HPDE6-E6E7 (cell line): Measurements from ENCODE around the gene RBBP8.
"Not testable (repeated sequence)": the region's sequence is repeated elsewhere in the genome, so short reads cannot be mapped to it uniquely, and the experiment has no call there.

Experiments used
- DNase-seq: peaks from one replicate; pipeline ENCODE4 v3.0.0; 2011; ENCODE audit warnings: missing footprints; ENCODE audit errors: extremely low spot score

The RBBP8 gene

DNA sequence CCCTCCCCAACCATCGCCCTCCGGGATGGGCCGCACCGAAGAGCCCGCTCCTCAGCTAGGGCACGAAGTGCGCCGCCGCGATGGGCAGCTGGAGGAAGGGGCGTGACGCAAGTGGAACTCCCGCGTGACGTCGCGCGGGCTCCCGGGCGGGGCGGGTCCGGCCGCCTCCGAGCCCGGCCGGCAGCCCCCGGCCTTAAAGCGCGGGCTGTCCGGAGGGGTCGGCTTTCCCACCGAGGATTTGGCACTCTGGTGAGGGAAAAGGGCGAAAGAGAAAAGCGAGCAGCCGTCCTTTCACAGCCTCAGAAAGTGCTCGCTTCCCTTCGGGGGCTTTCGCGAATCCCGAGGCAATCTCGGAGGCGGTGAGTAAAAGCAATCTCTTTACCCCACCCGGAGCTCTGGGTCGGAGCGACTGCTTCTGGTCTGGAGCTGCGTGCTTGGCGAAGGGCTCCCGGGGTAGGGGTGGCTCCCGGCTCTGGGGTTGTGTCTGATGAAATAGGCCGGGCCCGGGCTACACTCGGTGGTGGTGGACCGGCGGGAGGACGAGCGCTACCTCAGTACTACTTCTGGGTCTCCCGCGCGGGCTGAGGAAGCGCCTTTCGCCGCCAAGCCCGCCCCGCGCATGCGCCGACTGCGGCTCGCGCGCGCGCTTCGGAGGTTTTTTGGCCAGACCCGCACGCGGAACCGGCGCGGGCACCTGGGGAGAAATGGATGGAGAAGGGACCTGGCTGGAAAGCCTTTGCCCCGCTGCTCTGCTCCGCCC lies at the start of gene RBBP8:
Gene RBBP8, plus strand, starts transcription at position 123 of the 760 bp plus-strand sequence. CDS start 3,524 bp downstream, outside the sequence.
- peak; percentile 50 for DNase-seq

DNA sequence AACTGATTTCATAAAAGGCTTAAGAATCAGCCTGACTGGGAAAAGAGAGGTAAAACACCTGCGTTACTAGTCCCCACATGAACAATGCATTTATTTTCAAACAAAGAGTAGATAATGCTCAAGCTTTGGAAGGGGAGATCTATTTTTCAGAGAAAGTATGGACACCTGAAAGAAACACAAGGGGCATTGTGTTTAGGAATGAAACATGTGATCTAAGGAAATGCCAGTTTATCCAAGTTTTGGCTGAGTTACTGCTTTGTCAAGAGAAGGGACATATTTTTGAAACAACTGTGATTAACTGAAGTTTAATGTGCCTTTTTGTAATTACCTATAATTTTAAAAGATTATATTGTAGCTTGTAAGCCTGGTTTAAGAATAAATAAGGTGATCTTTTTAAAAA lies 49.3 kb upstream of the RBBP8 start:
- DNase-seq, result no peak

DNA sequence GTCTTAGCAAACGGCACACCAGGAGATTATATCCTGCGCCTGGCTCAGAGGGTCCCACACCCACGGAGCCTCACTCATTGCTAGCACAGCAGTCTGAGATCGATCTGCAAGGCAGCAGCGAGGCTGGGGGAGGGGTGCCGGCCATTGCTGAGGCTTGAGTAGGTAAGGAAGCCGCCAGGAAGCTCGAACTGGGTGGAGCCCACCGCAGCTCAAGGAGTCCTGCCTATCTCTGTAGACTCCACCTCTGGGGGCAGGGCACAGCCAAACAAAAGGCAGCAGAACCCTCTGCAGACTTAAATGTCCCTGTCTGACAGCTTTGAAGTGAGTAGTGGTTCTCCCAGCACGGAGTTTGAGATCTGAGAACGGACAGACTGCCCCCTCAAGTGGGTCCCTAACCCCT lies 47.4 kb upstream of the RBBP8 start:
- not testable (repeated sequence) for DNase-seq

DNA sequence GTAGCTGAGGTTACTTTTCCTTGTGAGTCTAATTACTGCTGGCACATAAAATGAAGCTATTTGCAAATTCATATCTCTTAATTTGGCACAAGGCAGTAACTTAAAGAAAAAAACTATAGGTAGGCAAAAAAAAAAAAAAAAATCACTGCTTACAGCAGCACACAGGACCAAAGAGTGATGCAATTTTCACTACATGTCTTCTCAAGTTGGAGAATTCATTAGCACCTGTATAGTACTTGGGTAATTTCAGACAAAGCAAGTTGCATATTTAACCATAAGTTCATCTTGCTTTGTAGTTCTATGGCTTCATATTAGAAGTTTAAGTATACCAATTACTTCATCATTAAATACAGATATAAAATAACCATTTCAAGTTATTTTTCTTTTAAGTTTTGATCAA lies 33.7 kb upstream of the RBBP8 start:
- DNase-seq, result no peak

DNA sequence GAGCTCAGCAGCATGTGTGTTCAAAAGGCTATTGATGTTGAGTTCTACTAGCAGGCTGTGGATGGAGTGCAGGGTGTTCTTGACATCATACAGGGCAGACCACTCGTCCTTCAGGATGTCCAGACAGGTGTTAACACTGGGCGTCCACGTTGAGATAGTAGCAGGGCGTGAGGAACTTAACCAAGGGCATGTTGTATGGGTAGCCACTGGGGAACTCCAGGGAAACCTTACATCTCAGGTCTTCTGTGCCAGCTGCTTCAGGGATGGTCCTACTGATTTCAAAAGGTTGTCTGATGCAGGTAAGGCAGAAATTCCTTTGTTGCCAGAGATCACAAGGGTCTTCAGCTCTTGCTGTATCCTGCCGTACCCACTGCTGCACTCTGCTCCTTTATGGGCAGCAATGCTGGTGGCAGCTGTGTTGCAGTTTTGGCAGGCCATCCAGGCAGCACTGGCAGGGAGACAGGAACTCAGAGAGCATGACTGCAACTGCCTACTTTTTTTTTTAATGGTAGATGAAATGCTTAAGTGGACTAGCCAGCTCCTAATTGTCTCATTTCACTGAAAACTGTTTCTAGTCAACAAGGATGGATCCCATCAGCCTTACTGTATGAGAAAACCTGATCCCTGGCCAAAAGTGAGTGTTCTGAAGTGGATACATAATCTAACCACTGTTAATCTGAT lies 32.4 kb upstream of the RBBP8 start:
- DNase-seq, result no peak

DNA sequence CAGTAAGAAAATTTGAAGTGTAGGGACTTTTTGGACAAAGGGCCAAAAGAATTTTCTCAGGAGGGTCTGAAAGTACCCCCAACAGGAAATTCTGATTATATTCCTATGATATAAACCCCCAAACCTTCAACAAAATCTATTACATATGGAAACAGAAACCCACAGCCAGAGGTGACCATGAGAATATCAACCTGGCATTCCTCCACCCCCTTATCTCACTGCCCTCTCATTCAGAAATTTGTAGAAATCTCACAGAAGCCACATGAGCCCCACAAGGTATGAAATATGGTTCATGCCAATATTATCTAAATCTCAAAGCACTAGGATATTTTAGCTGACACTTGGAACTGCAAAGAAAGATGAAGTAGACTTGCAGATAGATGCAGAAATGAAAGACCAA lies 31.0 kb upstream of the RBBP8 start:
- DNase-seq, result no peak

DNA sequence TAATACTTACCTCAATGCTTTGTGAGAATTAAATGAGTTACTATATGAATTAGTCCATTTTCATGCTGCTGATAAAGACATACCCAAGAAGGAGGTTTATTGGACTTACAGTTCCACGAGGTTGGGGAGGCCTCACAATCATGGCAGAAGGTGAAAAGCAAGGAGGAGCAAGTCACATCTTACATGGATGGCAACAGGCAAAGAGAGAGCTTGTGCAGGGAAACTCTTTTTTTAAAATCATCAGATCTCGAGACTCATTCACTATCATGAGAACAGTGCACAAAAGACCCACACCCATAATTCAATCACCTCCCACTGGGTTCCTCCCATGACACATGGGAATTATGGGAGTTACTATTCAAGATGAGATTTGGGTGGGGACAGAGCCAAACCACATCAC lies 29.9 kb upstream of the RBBP8 start:
- DNase-seq, result not testable (repeated sequence)

DNA sequence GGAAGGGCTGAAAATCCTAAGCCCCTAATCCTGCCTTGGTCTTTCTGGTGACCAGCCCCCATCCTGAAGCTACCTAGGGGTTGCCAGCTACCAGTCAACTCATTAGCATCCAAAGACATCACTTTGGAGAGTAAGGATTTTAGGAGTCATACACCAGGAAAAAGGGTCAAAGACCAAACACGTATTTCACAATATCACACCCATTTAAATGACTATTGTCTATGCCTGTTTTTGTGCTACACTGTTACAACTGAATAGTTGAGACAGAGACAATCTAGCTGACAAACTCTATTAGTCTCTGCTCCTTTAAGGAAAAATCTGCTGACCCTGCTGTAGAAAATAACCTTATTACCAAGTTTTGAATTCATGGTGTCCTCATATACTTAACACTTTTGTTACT lies 21.0 kb upstream of the RBBP8 start:
- no peak for DNase-seq

DNA sequence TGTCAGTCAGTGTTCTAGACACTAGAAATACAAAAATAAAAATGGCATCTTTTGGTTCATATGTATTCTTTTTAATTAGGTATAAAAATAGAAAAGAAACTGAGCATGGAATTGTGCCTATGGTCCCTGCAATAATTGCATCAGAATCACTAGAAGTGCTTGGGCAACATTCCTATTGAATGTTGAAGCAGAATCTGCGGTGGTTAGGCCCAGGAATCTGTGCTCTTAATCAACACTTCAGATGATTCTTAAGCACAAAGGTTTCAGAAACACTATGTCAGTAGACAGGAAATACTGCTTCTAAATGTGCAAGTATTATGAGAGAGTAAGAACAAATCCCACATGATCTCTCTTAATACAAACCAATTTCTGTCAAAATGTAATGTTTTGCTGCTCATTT lies 20.3 kb upstream of the RBBP8 start:
- DNase-seq, result peak; percentile 31

DNA sequence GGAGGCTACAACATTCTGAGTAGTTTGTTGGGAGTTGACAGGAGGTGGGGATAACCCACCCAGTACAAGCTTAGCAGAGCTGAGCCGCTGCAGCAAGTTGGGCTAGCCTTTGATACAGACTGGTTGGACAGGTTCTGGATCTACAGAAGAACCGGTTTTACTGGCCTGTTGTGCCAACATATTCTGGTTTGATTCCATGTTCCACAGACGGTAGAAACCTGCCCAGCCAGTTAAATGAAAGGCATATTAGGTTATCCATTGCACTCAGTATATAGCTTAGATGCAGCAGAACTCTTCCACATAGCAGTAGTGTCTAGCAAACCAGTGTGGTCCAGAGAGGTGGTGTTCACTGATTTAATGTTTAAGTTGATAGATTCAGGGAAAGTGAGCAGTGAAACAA lies 19.3 kb upstream of the RBBP8 start:
- peak; percentile 77 for DNase-seq

DNA sequence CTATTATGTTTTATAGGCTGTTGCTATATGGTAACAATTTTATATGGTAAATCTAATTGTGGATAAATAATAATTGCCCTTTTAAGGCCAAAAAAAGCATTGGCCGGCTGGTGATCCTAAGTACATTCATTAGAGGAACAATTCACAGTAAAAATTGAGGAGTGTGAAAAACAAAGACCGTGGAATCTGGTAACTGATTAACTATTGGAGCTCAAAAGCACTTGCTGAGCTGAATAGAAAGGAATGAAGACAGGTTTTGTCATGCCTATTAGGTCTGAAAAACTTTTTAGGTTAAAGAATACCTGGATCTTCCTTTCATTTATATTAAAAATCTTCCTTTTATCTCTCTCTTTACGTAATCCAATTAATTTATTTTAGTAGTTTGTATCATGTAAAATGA lies 18.5 kb upstream of the RBBP8 start:
- peak; percentile 19 for DNase-seq

DNA sequence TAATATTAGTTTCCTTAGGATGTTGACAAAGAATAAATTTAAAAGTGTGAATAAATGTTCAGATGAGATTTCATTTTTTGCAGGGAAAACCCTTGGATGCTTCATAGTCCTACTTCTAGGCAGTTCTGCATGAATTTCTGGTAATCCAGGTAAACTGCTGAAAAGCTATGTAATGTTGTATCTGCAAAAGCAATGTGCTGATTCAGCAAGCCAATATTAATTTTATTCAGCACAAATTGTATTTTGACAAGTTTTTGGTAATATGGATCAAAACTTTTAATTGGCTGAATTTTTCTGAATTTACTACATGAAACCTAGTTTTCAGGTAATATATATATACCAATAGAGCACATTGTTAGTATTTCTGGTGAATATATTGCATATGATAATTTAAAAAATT lies 17.8 kb upstream of the RBBP8 start:
- no peak for DNase-seq

DNA sequence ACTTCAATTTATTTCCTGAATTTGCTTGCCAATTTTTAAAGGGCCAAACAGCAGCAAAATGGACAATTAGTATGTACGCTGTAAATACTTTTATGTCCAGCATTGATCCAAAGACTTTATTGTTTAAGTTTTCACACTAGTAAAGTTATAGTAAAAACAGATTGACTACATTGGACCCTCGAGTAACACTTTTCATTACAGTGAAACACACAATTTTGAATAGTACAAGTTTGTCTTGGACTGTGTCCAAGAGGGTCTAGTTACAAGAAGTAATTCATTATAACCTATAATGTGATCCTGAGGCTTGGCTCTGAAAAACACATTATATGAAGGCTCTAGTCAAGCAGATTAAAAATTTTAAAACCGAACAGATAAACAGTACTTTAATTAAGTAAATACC lies 11.4 kb upstream of the RBBP8 start:
- no peak for DNase-seq

DNA sequence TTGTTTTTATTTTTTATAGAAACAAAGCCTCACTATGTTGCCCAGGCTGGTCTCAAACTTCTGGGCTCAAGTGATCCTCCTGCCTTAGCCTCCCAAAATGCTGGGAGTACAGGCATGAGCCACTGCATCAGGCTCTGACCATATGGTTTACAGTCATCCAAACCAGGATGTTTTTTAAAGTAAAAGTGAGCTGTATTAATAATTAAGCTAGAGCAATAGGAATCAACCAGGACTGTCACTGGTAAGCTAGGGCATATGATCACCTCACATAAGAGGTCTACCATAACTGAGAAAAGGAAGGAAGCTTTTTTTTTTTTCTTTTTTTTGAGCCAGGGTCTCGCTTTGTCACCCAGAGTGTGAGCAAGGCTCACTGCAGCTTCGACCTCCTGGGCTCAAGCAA lies 8.5 kb upstream of the RBBP8 start:
- no peak for DNase-seq

DNA sequence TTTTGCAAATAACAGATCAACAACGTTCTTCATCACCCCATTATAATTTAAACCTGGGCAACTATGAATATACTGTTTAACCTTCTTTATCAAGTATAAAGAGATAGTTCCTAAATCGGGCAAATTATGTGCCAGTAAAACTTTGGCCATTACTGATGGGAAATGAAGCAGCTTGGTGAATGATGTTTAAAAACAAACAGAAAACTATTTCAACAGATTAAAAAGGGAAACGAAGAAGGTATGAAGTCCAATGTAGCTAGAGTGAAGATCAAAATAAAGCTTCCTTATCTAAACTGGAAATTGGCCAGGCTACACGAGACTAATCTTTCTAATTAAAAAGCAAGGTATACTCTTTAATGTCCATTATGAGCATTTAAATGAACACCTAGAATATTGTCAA lies 6.7 kb upstream of the RBBP8 start:
- DNase-seq, result no peak

DNA sequence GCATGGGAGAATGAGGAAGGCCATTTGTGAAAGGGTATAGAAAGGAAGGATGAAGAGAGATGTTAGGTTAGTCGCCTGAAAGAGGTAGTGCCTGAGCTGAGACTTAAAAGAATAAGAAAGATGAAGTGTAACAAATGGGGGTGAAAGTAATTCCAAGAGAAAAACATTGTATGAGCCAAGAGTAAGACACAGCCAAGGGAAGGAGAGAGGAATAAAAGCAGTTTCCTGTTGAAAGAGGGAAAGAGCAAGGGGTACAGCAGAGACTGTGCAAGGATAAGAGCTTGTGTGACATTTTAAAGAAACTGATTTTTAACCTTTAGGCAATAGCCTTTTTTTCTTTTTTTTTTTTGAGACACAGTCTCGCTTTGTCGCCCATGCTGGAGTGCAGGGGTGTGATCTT lies 4.8 kb upstream of the RBBP8 start:
- no peak for DNase-seq

DNA sequence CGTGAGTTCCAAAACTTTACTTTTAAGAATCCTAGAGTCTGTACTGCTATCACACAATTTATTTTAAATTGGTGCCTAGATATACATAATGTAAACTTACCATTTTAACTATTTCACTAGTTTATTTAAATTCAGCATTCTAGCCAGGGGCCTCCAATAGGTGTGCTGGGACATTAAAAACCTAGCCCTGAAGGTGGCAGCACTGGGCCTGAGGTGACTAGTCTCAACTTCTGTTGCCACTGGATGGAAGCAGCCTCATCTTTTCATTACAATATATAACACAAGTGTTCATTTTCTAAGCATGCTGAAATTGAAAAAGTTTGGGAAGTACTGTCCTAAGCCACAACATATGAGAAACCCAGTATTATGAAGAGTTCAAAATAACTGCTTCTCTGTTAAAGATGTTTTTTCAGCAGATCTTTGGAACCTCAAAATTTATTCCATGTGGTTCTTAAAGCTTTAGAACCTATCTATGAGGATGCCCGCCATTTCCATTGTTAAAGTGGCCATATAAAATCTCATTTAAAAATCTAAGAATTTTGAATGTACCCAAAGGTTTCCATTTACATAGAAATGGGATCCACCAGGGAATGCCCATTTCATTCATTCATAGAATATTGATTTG lies 2.9 kb upstream of the RBBP8 start:
- peak; percentile 50 for DNase-seq

DNA sequence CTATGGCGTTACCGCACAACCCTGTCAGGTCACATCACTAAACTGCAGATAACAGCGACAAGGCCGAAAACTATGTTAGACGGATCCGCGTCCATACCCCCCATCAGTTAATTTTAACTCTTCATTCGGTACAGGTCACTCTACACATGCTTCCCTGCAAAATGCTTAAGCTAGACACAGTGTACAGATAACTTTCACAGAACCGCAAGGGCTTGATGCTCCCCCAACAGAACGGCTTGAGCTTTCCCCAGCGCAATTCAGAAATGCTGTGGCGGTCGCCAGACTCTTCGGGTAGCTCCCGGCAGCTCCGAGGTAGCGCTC lies 283 bp upstream of the RBBP8 start:
- peak; percentile 8 for DNase-seq

DNA sequence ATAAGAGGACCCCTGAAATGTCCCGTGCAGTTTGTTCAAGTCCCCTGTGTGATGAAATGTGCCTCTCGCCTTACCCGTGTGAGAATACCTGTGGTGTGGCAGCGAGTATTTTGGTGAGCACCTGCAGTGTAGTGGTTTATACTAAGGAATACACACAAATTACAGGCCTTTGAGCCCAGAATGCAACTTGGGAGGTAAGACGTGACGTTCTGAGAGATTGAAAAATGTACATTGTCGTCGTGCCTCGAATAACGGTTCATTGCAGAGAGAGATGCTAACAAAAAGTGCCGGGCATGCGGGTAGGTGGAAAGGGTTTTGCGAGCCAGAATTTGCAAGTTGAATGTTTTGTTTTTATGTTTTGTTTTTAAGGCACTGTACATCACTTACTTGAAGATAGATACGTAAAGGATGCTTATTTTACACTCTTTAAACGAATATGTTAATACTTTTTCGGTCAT lies 867 bp downstream of the RBBP8 start:
- DNase-seq, result no peak

DNA sequence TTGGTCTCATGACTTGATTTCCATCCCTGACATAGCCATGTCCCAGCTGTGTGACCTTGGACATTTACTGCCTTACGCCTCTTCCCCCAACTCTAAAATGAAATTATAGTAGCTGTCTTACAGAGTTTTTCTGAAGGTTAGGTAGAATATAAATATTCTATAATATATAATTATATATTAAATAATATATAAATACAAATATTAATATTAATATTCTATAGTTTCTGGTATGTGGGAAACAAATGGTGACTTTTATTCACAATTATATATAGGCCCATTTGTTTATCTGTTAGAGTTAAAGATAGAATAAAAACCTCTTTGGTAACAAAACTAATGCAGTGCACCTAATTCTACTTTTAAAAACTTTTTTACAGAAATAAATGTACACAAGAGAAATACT lies 1.7 kb downstream of the RBBP8 start:
- no peak for DNase-seq

DNA sequence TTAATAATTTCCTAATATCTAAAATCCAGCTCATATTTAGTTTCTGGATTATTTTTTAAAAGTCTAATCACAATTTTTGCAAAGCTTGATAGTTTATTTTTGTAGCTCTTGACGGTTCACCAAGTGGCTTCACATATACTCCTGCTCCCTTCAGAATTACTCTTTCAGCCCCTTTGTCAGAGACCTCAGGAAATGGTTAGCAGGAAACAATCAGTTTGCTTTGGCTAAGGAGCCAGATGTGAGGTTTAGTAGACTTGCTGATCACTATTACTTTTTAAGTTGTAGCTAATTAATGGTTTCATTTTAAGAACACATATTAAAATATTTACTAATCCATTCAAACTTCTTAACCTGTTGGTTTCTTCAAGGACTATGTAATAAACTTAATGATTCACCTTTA lies 2.3 kb downstream of the RBBP8 start:
- DNase-seq, result no peak

DNA sequence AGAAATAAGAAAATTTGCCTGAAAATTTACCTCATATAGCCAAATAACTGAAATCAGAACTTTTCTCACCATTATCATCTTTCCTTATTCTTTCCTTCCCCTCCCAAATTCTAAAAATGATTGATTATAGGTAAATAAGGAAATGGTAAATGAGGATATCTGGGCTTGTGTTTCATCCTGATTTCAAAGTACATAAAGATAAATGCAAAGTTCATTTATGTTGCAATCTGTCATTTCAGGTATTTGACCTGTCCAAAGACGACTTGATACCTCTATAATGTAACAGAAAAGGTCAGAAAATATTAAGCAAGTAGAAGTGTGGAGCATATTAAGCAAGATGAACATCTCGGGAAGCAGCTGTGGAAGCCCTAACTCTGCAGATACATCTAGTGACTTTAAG lies 3.4 kb downstream of the RBBP8 start:
- no peak for DNase-seq

DNA sequence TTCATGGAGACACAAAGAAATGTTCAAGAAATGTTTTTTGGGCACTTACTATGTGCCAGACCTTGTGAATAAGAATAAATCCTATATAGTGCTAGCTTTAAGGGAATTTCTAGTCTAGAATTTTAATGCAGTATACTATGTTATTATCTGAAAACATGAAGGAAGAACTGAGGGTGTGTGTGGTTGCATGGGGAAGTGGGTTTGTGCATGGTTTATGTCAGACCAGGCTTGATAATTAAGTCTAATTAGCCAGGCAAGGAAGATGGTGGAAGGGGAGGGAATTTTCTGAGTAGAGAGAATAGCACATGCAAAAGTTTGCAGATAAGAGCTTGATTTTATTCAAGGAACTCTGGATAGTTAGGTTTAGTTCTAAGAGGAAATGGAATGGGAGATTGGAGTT lies 6.5 kb downstream of the RBBP8 start:
- no peak for DNase-seq
